ENCODE results near the gene LTF.

LTF gene

GRCh38 chr3:46480491-46481195, 15.9 kb upstream of the LTF start:
- Histone ChIP-seq H3K9ac (ENCODE audit: low read length) (no peak overlapping the region), H3K27me3 (ENCODE audit: low read depth, low read length) (peaks cover 54% of the 10 kb centered on the region)
- no peak for TF ChIP-seq CTCF (IDR thresholded peaks at IDR 0.05; ENCODE audit: low read depth, low read length)

GRCh38 chr3:46479696-46480095, 15.0 kb upstream of the LTF start:
- H2AFZ ChIP-seq (ENCODE audit: low read depth, low read length), result no peak overlapping the region
- no peaks in the 10 kb centered on the region for H4K20me1 ChIP-seq (ENCODE audit: insufficient read depth, low read length)
- no peak overlapping the region for H3K4me3 ChIP-seq (ENCODE audit: low read length)
- H3K4me1 ChIP-seq (ENCODE audit: low read length), result no peaks in the 10 kb centered on the region; the same call in 1 of the 2 replicates
- no peak overlapping the region for H3K4me2 ChIP-seq (ENCODE audit: low read length)
- H3K9ac ChIP-seq (ENCODE audit: low read length), result no peak overlapping the region
- no peak for TF ChIP-seq EZH2phosphoT487 (IDR thresholded peaks at IDR 0.05; ENCODE audit: low read depth)
- no peak for TF ChIP-seq CTCF (IDR thresholded peaks at IDR 0.05; ENCODE audit: low read depth, low read length)
- H3K9me3 ChIP-seq (ENCODE audit: insufficient read depth, low read length), result no peaks in the 10 kb centered on the region
- H3K36me3 ChIP-seq (replicated peaks; ENCODE audit: low read depth, low read length), result no peaks in the 10 kb centered on the region
- H3K27me3 ChIP-seq (ENCODE audit: low read depth, low read length), result peaks cover 62% of the 10 kb centered on the region
- no peaks in the 10 kb centered on the region for H3K79me2 ChIP-seq (ENCODE audit: low read length)
- no peak overlapping the region for H3K27ac ChIP-seq (ENCODE audit: low read length)

More at GRCh38 chr3:46480491-46481195, 15.9 kb upstream of the LTF start:
- Histone ChIP-seq H3K4me3 (ENCODE audit: low read length) (no peak overlapping the region), H3K9me3 (ENCODE audit: insufficient read depth, low read length) (no peaks in the 10 kb centered on the region), H3K79me2 (ENCODE audit: low read length) (no peaks in the 10 kb centered on the region), H3K36me3 (replicated peaks; ENCODE audit: low read depth, low read length) (no peaks in the 10 kb centered on the region), H3K27ac (ENCODE audit: low read length) (no peak overlapping the region), H4K20me1 (ENCODE audit: insufficient read depth, low read length) (no peaks in the 10 kb centered on the region), H3K4me1 (ENCODE audit: low read length) (no peaks in the 10 kb centered on the region; the same call in 1 of the 2 replicates), H2AFZ (ENCODE audit: low read depth, low read length) (no peak overlapping the region), H3K4me2 (ENCODE audit: low read length) (no peak overlapping the region)

GRCh38 chr3:46479021-46479420, 14.3 kb upstream of the LTF start:
- H2AFZ ChIP-seq (ENCODE audit: low read depth, low read length), result no peak overlapping the region
- no peak overlapping the region for H3K9ac ChIP-seq (ENCODE audit: low read length)
- no peaks in the 10 kb centered on the region; the same call in 1 of the 2 replicates for H3K4me1 ChIP-seq (ENCODE audit: low read length)
- H3K27me3 ChIP-seq (ENCODE audit: low read depth, low read length), result peaks cover 69% of the 10 kb centered on the region
- H3K27ac ChIP-seq (ENCODE audit: low read length), result no peak overlapping the region
- no peaks in the 10 kb centered on the region for H3K36me3 ChIP-seq (replicated peaks; ENCODE audit: low read depth, low read length)
- TF ChIP-seq EZH2phosphoT487 (IDR thresholded peaks at IDR 0.05; ENCODE audit: low read depth) (no peak), CTCF (IDR thresholded peaks at IDR 0.05; ENCODE audit: low read depth, low read length) (no peak)
- no peak overlapping the region for H3K4me2 ChIP-seq (ENCODE audit: low read length)
- H4K20me1 ChIP-seq (ENCODE audit: insufficient read depth, low read length), result no peaks in the 10 kb centered on the region
- H3K79me2 ChIP-seq (ENCODE audit: low read length), result no peaks in the 10 kb centered on the region
- no peak overlapping the region for H3K4me3 ChIP-seq (ENCODE audit: low read length)
- H3K9me3 ChIP-seq (ENCODE audit: insufficient read depth, low read length), result no peaks in the 10 kb centered on the region

- H3K4me3 ChIP-seq (ENCODE audit: low read length), result no peak overlapping the region
- TF ChIP-seq CTCF (IDR thresholded peaks at IDR 0.05; ENCODE audit: low read depth, low read length) (no peak), EZH2phosphoT487 (IDR thresholded peaks at IDR 0.05; ENCODE audit: low read depth) (no peak)
- H3K9me3 ChIP-seq (ENCODE audit: insufficient read depth, low read length), result no peaks in the 10 kb centered on the region
- H3K4me1 ChIP-seq (ENCODE audit: low read length), result no peaks in the 10 kb centered on the region; the same call in 1 of the 2 replicates
- H3K79me2 ChIP-seq (ENCODE audit: low read length), result no peaks in the 10 kb centered on the region
- no peaks in the 10 kb centered on the region for H3K36me3 ChIP-seq (replicated peaks; ENCODE audit: low read depth, low read length)
- no peak overlapping the region for H3K9ac ChIP-seq (ENCODE audit: low read length)
- no peaks in the 10 kb centered on the region for H4K20me1 ChIP-seq (ENCODE audit: insufficient read depth, low read length)
- no peak overlapping the region for H3K4me2 ChIP-seq (ENCODE audit: low read length)
- H2AFZ ChIP-seq (ENCODE audit: low read depth, low read length), result no peak overlapping the region
- no peak overlapping the region for H3K27ac ChIP-seq (ENCODE audit: low read length)
- peaks cover 74% of the 10 kb centered on the region for H3K27me3 ChIP-seq (ENCODE audit: low read depth, low read length)
These were observed 13.6 kb upstream of the LTF start for GRCh38 chr3:46478341-46478740.

Measured in OCI-LY3 (cell line).